ENCODE data around the gene BTG4. TPM values are rescaled to one million over a fixed set of nuclear protein-coding genes. Genes with fewer than 3 reads are reported as not detected.

Gene BTG4
- total RNA-seq, 4 donors from 2014 or later: not detected

DNA sequence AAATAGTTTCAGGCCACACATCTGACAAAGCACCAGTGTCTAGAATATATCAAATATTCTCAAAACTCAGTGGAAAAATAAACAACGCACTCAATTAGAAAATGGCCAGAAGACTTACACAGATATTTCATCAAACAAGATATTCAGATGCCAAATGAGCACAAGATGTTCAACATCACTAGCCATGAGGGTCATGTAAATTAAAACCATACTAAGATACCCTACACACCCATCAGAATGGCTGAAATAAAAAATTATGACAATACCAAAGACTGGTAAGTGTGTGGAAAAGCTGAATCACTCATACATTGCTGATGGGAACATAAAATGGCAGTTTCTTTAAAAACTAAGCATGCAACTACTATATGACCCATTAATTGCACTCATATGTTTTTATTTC is 21.7 kb downstream of the BTG4 start:
- intact Hi-C loops (cut with DNase I): no loop called here
- no peaks in the 10 kb centered on the region for H3K9me3 ChIP-seq
- H3K36me3 ChIP-seq: no peaks in the 10 kb centered on the region
- no peaks in the 10 kb centered on the region for H3K4me1 ChIP-seq
- DNase-seq: no peak
- 85 to 95% methylated on average over 1 of the region's 1 CpG for WGBS, 2 donors
- H3K4me3 ChIP-seq (replicated peaks in 1 of 3): no peak overlapping the region
- no peaks in the 10 kb centered on the region for H3K27me3 ChIP-seq
- no peak overlapping the region for H3K27ac ChIP-seq
- TF ChIP-seq, protein P1, sequence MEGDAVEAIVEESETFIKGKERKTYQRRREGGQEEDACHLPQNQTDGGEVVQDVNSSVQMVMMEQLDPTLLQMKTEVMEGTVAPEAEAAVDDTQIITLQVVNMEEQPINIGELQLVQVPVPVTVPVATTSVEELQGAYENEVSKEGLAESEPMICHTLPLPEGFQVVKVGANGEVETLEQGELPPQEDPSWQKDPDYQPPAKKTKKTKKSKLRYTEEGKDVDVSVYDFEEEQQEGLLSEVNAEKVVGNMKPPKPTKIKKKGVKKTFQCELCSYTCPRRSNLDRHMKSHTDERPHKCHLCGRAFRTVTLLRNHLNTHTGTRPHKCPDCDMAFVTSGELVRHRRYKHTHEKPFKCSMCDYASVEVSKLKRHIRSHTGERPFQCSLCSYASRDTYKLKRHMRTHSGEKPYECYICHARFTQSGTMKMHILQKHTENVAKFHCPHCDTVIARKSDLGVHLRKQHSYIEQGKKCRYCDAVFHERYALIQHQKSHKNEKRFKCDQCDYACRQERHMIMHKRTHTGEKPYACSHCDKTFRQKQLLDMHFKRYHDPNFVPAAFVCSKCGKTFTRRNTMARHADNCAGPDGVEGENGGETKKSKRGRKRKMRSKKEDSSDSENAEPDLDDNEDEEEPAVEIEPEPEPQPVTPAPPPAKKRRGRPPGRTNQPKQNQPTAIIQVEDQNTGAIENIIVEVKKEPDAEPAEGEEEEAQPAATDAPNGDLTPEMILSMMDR (IDR thresholded peaks at IDR 0.05): no peak
- no peak for TF ChIP-seq POLR2A (IDR thresholded peaks at IDR 0.05)

DNA sequence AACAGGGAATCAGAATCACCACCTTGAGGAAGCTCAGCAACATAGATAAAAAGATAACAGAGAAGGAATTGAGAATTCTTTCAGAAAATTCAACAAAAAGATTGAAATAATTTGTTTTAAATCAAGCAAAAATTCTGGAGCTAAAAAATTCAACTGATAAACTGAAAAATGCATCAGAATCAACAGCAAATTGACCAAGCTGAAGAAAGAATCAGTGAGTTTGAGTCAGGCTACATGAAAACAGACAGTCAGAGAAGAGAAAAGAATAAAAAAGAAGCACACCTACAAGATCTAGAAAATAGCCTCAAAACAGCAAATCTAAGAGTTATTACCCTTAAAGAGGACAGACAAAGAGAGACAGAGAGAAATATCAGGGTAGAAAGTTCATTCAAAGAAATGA is 28.8 kb downstream of the BTG4 start:
- TF ChIP-seq, protein P1 (IDR thresholded peaks at IDR 0.05): no peak
- no peak for TF ChIP-seq POLR2A (IDR thresholded peaks at IDR 0.05)
- no peaks in the 10 kb centered on the region for H3K9me3 ChIP-seq
- intact Hi-C loops (cut with DNase I): no loop called here

GRCh38 chr11:111479666-111480065 is 32.5 kb downstream of the BTG4 start:
- Histone ChIP-seq H3K4me3 (replicated peaks in 1 of 3) (no peak overlapping the region), H3K36me3 (no peaks in the 10 kb centered on the region), H3K9me3 (no peaks in the 10 kb centered on the region), H3K4me1 (no peaks in the 10 kb centered on the region), H3K27me3 (no peaks in the 10 kb centered on the region), H3K27ac (no peak overlapping the region)
- TF ChIP-seq, protein P1 (IDR thresholded peaks at IDR 0.05): no peak
- no peak for TF ChIP-seq POLR2A (IDR thresholded peaks at IDR 0.05)
- WGBS, 2 donors: 82 to 91% methylated on average over 1 of the region's 1 CpG
- no peak for DNase-seq
- intact Hi-C loops (cut with DNase I): no loop called here

More for the DNA sequence above, 28.8 kb downstream of the BTG4 start:
- Histone ChIP-seq H3K4me3 (replicated peaks in 1 of 3) (no peak overlapping the region), H3K36me3 (no peaks in the 10 kb centered on the region), H3K27ac (no peak overlapping the region), H3K4me1 (no peaks in the 10 kb centered on the region), H3K27me3 (no peaks in the 10 kb centered on the region)
- no peak for DNase-seq

- TF ChIP-seq, protein P1 (IDR thresholded peaks at IDR 0.05): no peak
- TF ChIP-seq POLR2A (IDR thresholded peaks at IDR 0.05): no peak
Observed at GRCh38 chr11:111477898-111478297, 34.3 kb downstream of the BTG4 start.

DNA sequence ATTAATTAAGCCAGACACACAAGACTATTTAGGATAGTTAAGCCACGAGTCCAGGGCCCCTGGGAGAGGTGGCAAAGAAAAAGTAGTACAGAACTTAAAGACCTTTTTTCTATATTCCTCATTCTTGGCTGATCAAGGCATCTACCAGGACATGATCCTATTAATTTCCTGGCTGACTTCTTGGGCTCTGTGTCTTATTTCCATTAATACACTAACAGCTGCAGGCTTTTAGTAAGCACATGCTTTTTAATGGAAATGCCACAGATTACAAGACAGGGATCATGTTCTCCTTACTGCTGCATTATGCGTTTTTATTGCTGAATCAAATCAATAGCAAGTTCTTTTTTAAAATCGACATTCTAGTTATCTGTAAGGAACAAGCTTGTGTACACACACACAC is 35.2 kb downstream of the BTG4 start:
- TF ChIP-seq, protein P1 (IDR thresholded peaks at IDR 0.05): no peak
- TF ChIP-seq POLR2A (IDR thresholded peaks at IDR 0.05): no peak
- intact Hi-C loops (cut with DNase I): no loop called here
- no peak overlapping the region for H3K4me3 ChIP-seq (replicated peaks in 1 of 3)
- no peaks in the 10 kb centered on the region for H3K4me1 ChIP-seq
- no peaks in the 10 kb centered on the region for H3K9me3 ChIP-seq
- H3K27me3 ChIP-seq: no peaks in the 10 kb centered on the region
- 74 to 79% methylated on average over 3 of the region's 3 CpGs for WGBS, 2 donors
- no peaks in the 10 kb centered on the region for H3K36me3 ChIP-seq
- no peak overlapping the region for H3K27ac ChIP-seq
- DNase-seq: no peak

More at GRCh38 chr11:111477898-111478297, 34.3 kb downstream of the BTG4 start:
- intact Hi-C loops (cut with DNase I): no loop called here
- Histone ChIP-seq H3K9me3 (no peaks in the 10 kb centered on the region), H3K27ac (no peak overlapping the region), H3K4me1 (no peaks in the 10 kb centered on the region), H3K27me3 (no peaks in the 10 kb centered on the region), H3K4me3 (replicated peaks in 1 of 3) (no peak overlapping the region), H3K36me3 (no peaks in the 10 kb centered on the region)
- WGBS, 2 donors: 83 to 95% methylated on average over 2 of the region's 2 CpGs
- no peak for DNase-seq

Measured in thyroid gland (tissue), 4 donors.